Endothelial cell of umbilical vein (primary cell): ENCODE data around the gene LSR. TPM values are rescaled to one million over a fixed set of nuclear protein-coding genes. Genes with fewer than 3 reads are reported as not detected.

ENCODE experiments used
- BruUV-seq: library from RNA; stranded (reverse); fragments of 400-500 nt; replicated peaks from 2 replicates; lab custom pipeline; 2021; lab: Mats Ljungman, UMichigan
- CTCF ChIA-PET: fragments of 300-600, 350-600 bp; sonication (Branson Sonifier 250); formaldehyde crosslinking; loops from one replicate; lab custom pipeline; 2021; ENCODE audit warnings: antibody characterized with exemption, inconsistent platforms; lab: Charles Lee
- POLR2A ChIA-PET: fragments of 300-600, 350-600 bp; sonication (Branson Sonifier 250); formaldehyde crosslinking; loops from one replicate; lab custom pipeline; 2021; ENCODE audit warnings: antibody characterized with exemption, inconsistent platforms; lab: Charles Lee
- DNase-seq: peaks from one replicate; pipeline ENCODE4 v3.0.0-alpha.2; 2011; ENCODE audit warnings: low read depth, low spot score
- FAIRE-seq: peaks from 2 replicates; lab custom pipeline; 2011; peaks lifted over from hg19 to GRCh38; lab: Jason Lieb, UNC
- H2AFZ ChIP-seq: 2 replicates; pipeline ENCODE4 v1.6.0; 2012; ENCODE audit warnings: low read depth, low read length, control low read depth, inconsistent platforms
- H3K27ac ChIP-seq: 2 replicates; pipeline ENCODE4 v1.5.1; 2011; ENCODE audit warnings: low read depth, mild to moderate bottlenecking, control low read depth, low read length, moderate library complexity; ENCODE audit not compliant: insufficient read depth
- H3K27me3 ChIP-seq, 2 experiments: 2 replicates each; pipeline versions ENCODE4 v1.6.0 to v1.6.1; 2011; ENCODE audit warnings: low read length in 2 of 2, mixed read lengths in 1 of 2; ENCODE audit not compliant: control insufficient read depth in 2 of 2, insufficient read depth in 2 of 2
- H3K36me3 ChIP-seq, 2 experiments: 2 replicates in 1 of 2; 3 replicates in 1 of 2; pipeline ENCODE4 v1.5.1; 2011; ENCODE audit warnings: low read length in 2 of 2, mild to moderate bottlenecking in 1 of 2, moderate library complexity in 1 of 2; ENCODE audit not compliant: control insufficient read depth in 2 of 2, insufficient read depth in 2 of 2; ENCODE audit errors: extremely low read depth in 1 of 2
- H3K4me1 ChIP-seq: 3 replicates; pipeline ENCODE4 v1.5.1; 2011; ENCODE audit warnings: mild to moderate bottlenecking, low read length; ENCODE audit not compliant: control insufficient read depth, insufficient read depth; ENCODE audit errors: extremely low read depth
- H3K4me2 ChIP-seq: 2 replicates; pipeline ENCODE4 v1.6.1; 2011; ENCODE audit warnings: low read length, control low read depth, mixed read lengths; ENCODE audit not compliant: insufficient read depth
- H3K4me3 ChIP-seq, 3 experiments: fragments of 200-600 bp in 1 of 3; sonication (generic), shearing (Covaris generic) in 1 of 3; replicated peaks in 1 of 3; 2 replicates each; pipeline ENCODE4 v1.5.1; 2011 to 2016; ENCODE audit warnings: control low read depth in 3 of 3, low read length in 3 of 3, mild to moderate bottlenecking in 2 of 3, inconsistent platforms in 1 of 3, low read depth in 1 of 3, moderate library complexity in 1 of 3; ENCODE audit not compliant: insufficient read depth in 1 of 3
- H3K79me2 ChIP-seq: 2 replicates; pipeline ENCODE4 v1.6.0; 2012; ENCODE audit warnings: low read length, inconsistent platforms; ENCODE audit not compliant: control insufficient read depth, insufficient read depth
- H3K9ac ChIP-seq: replicated peaks from 2 replicates; pipeline ENCODE3; 2011; ENCODE audit warnings: low read length, control low read depth; ENCODE audit not compliant: insufficient read depth; ENCODE audit errors: extremely low read depth
- H3K9me1 ChIP-seq: replicated peaks from 3 replicates; pipeline ENCODE4 v1.6.0; 2011; ENCODE audit warnings: mild to moderate bottlenecking, low read length; ENCODE audit not compliant: control insufficient read depth, insufficient read depth; ENCODE audit errors: extremely low read depth
- H3K9me3 ChIP-seq: replicated peaks from 2 replicates; pipeline ENCODE4 v1.5.1; 2012; ENCODE audit warnings: low read length, inconsistent platforms; ENCODE audit not compliant: control insufficient read depth, insufficient read depth
- H4K20me1 ChIP-seq: replicated peaks from 2 replicates; pipeline ENCODE3; 2011; ENCODE audit warnings: mild to moderate bottlenecking, low read length; ENCODE audit not compliant: control insufficient read depth, insufficient read depth; ENCODE audit errors: extremely low read depth
- CTCF ChIP-seq, 2 donors: IDR thresholded peaks; 1 replicate in 1 of 2; 2 replicates in 1 of 2; pipeline ENCODE4 v1.5.1; 2011; ENCODE audit warnings: low read length in 2 of 2, mild to moderate bottlenecking in 2 of 2, moderate library complexity in 2 of 2, control low read depth in 1 of 2, inconsistent platforms in 1 of 2, low read depth in 1 of 2; ENCODE audit not compliant: insufficient read depth in 1 of 2; ENCODE audit errors: extremely low read depth in 1 of 2
- EZH2 ChIP-seq: IDR thresholded peaks from 2 replicates; pipeline ENCODE4 v1.6.1; 2012; ENCODE audit warnings: borderline replicate concordance, low read depth, mild to moderate bottlenecking, moderate library complexity, low read length, inconsistent platforms; ENCODE audit not compliant: severe bottlenecking
- FOS ChIP-seq: IDR thresholded peaks from 2 replicates; pipeline ENCODE4 v1.6.1; 2011; ENCODE audit warnings: mild to moderate bottlenecking, low read length, moderate library complexity, borderline replicate concordance; ENCODE audit not compliant: insufficient read depth
- GATA2 ChIP-seq: IDR thresholded peaks from 2 replicates; pipeline ENCODE4 v1.7.0; 2011; ENCODE audit warnings: low read depth, mild to moderate bottlenecking, moderate library complexity, mixed read lengths, low read length; ENCODE audit not compliant: insufficient read length, insufficient read depth
- JUN ChIP-seq: IDR thresholded peaks from 2 replicates; pipeline ENCODE4 v1.6.1; 2011; ENCODE audit warnings: borderline replicate concordance, low read depth; ENCODE audit not compliant: insufficient read length, insufficient read depth
- MYC ChIP-seq: IDR thresholded peaks from one replicate; pipeline ENCODE4 v1.6.1; 2011; ENCODE audit warnings: mild to moderate bottlenecking, low read depth, low read length
- POLR2A ChIP-seq: IDR thresholded peaks from 2 replicates; pipeline ENCODE4 v1.6.1; 2012; ENCODE audit warnings: low read depth, mild to moderate bottlenecking, control low read depth, low read length
- POLR2AphosphoS5 ChIP-seq: IDR thresholded peaks from 2 replicates; pipeline ENCODE4 v1.6.1; 2012; ENCODE audit warnings: low read depth, mild to moderate bottlenecking, control low read depth, low read length, moderate library complexity; ENCODE audit not compliant: insufficient read depth
- dilution Hi-C: fragments of 300-500 bp; cut with MboI; formaldehyde crosslinking; loops from one replicate; pipeline ENCODE4 v1.15.0; 2019; ENCODE audit warnings: low sequenced_read_pairs; ENCODE audit not compliant: extremely low pct_ligation_motif_present
- intact Hi-C: fragments of 100-400 bp; cut with micrococcal nuclease; formaldehyde crosslinking; loops from one replicate; pipeline ENCODE4 v1.10.0; 2022
- polyA plus RNA-seq, 4 experiments: library from polyadenylated mRNA; depleted of rRNA in 3 of 4; stranded (reverse) in 3 of 4; unstranded in 1 of 4; fragments of >200 nt; gene quantifications; 2 replicates each; pipeline versions ENCODE4 v1.2.1 to v1.2.3, GENCODE V29; 2011 to 2012; ENCODE audit warnings: missing spikeins in 1 of 4
- total RNA-seq: library from RNA; stranded (reverse); gene quantifications from 2 replicates; pipeline ENCODE4 v1.2.3, GENCODE V29; 2021
- TF ChIP-seq, protein P1 (sequence below): IDR thresholded peaks from 2 replicates; pipeline ENCODE4 v1.6.1; 2011; ENCODE audit not compliant: insufficient read depth, insufficient read length

LSR gene
- total and polyA plus RNA-seq, 2 donors (not counting 3 experiments of a cell fraction or from before 2014, with no cell fraction given), result 0.76 to 1.0 TPM

DNA sequence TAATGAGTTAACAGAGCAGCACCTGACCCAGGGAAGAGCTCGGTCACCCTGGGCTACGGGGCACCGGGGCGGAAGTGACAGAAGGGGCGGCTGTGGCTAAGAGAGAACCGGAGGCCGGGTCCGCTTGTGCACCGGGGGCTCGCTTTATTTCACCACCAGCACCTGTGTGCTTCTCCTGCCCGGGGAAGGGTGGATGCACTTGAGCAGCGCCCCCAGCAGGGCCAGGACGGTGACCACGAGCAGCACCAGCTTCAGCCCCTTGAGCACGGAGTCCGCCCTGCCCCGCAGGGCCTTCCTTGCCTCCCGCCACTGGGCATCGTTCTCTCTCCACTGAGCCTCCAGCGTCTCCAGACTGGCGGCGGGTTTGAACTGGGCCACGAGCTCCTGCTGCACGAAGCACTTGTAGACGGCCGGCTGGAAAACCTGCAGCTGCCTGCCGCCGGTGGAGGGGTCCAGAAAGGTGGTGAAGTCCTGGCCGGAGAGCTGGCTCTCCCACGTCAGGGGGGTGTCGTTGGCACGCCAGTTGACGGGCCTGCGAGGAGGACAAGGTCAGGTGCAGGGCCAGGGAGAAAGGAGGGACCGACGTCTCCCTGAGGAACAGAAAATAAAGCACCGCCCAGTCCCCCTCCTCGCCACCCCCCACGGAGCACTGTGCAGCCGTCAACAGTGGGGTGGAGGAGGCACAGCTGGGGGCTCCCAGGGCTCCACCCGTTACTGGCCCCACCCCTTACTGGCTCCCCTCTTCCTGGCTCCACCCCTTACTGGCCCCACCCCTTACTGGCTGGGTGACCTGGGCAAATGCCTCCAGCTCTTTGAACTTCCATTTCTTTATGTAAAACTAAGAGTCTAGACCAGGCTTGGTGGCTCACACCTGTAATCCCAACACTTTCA is 23.9 kb upstream of the LSR start:
- POLR2A ChIA-PET, result no interaction called here
- Histone ChIP-seq H3K9me3 (no peaks in the 10 kb centered on the region), H3K27me3 (peaks cover 0 to 2% of the 10 kb centered on the region in 2 experiments), H3K4me2 (no peak overlapping the region), H3K4me1 (no peaks in the 10 kb centered on the region), H3K27ac (no peak overlapping the region), H3K9ac (no peak overlapping the region), H4K20me1 (no peaks in the 10 kb centered on the region), H2AFZ (no peak overlapping the region), H3K4me3 (no peak overlapping the region), H3K9me1 (no peaks in the 10 kb centered on the region), H3K36me3 (no peaks in the 10 kb centered on the region), H3K79me2 (no peaks in the 10 kb centered on the region)
- no peak for FAIRE-seq
- intact Hi-C loops, result no loop called here
- CTCF ChIA-PET, result no interaction called here
- dilution Hi-C loops, result no loop called here
- no peak for DNase-seq
- no TSS peak for BruUV-seq
- TF ChIP-seq GATA2 (no peak), FOS (no peak), MYC (no peak), EZH2 (no peak), CTCF (IDR thresholded peaks at IDR 0.05; ENCODE audit: extremely low read depth in 1 of 2, insufficient read depth in 1 of 2, low read depth in 1 of 2, low read length in 2 of 2) (no peak), JUN (no peak), POLR2AphosphoS5 (no peak), POLR2A (no peak)
- TF ChIP-seq, protein P1, sequence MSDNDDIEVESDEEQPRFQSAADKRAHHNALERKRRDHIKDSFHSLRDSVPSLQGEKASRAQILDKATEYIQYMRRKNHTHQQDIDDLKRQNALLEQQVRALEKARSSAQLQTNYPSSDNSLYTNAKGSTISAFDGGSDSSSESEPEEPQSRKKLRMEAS, result no peak
